IPS-NIHi11 (cell line): ENCODE results near the gene AMFR.

Experiments
- DNase-seq: peaks from one replicate; pipeline ENCODE4 v3.0.0; 2012; ENCODE audit warnings: mixed read lengths, low spot score

Gene AMFR

DNA sequence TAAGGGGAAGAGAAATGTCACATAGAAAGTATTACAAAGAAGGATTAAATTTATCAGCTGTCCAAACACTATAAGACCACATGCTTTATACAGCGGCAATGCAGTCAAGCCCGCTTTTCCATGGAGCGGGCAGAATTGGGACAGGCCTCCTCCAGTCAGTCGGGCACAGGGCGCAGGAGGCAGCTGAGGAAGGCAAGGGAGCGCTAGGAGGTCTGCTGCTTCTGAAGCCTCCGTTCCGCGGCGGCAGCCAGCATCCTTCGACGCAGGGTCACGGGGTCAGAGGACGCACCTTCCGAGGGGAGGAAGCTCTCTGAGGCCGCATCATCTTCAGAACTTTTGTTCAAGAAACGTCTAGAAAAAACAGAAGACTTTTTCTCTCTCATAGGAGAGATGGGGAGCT lies 62.6 kb downstream of the AMFR start:
- no peak for DNase-seq

- DNase-seq, result no peak
Measured at GRCh38 chr16:56362057-56362655, 63.2 kb downstream of the AMFR start.

GRCh38 chr16:56360117-56361008 lies 65.0 kb downstream of the AMFR start:
- DNase-seq, result no peak

DNA sequence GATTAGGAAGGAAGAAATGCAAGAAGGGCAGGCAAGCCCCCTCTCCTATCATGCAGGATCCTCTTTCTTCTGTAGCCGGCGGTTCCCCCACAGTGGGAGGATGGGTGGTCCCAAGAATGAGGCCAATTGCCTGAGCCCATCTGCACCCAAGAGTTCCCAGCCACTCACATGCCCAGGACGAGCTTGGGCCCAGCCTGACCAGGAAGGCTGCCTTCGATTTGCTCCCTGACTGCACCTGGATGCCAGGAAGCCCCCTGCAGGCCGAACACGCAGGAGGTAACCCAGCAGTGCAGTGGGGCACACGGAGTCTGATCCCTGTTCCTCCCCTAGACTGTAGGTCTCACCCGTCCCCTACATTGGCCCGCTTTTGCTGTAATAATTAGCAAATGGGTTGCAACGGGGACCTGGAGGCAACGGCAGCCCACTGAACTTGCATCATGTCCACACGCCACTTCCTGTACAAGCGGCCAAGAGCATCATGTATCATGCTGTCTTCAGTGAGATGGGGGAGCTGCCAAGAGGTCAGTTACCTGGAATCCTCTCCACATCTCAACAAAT lies 67.5 kb downstream of the AMFR start:
- peak; percentile 68 for DNase-seq

- no peak for DNase-seq
Measured at GRCh38 chr16:56357241-56357764, 68.0 kb downstream of the AMFR start.

- DNase-seq, result peak; percentile 98
Measured at GRCh38 chr16:56356276-56357240, 68.8 kb downstream of the AMFR start.

DNA sequence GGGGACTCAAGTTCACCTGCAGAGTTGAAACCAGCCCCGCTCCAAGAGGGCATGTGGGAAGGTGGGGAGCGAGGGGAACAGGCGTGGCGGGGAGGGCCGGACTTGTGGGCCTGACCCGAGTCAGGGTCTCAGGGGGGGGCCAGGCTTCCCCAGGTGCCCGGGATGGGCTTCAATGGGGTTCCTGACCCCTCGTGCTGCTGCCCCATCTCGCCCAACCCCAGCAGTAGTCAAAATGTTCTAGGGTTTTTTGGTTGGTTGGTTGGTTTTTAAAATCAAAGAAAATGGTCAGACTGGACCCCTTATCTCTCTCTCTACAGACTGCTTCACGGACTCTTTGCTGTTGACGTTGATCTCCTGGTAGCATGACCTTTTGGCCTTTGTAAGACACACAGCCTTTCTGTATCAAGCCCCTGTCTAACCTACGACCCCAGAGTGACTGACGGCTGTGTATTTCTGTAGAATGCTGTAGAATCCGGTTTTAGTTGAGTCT lies 69.5 kb downstream of the AMFR start:
- DNase-seq, result no peak

- no peak for DNase-seq
Measured at GRCh38 chr16:56355221-56355620, 70.1 kb downstream of the AMFR start.

DNA sequence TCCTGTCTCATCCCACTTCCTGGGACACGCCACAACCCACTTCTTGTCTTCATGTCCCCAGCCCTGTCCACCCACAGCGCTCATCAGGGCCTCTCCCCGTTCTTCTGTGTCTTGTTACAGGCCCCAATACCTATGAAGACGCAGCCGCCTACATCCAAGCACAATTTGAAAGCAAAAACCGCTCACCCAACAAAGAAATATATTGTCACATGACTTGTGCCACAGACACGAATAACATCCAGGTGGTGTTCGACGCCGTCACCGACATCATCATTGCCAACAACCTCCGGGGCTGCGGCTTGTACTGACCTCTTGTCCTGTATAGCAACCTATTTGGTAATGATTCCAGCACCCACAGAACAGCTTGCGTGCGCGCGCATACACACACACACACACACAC lies 70.6 kb downstream of the AMFR start:
- no peak for DNase-seq

DNA sequence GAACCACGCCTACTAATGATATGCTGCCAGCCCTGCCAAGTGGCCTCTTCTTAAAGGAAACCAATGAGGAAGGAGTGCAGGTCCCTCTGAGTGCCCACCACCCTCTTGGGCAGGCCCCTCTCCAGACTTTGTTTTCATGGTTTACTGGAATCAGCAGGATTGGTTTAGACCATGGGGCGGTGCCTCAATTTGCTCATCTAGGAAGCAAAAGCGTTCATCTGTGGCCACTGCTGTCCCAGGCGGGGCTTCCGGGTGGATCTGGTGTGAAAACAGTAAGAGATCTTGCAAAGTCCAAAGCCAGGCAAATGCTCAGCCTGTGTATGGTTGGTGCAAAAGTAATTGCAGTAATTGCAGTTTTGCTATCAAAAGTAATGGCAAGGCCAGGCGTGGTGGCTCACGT lies 71.3 kb downstream of the AMFR start:
- DNase-seq, result no peak

GRCh38 chr16:56353054-56353921 lies 72.1 kb downstream of the AMFR start:
- DNase-seq, result no peak

GRCh38 chr16:56352351-56353053 lies 72.8 kb downstream of the AMFR start:
- no peak for DNase-seq

DNA sequence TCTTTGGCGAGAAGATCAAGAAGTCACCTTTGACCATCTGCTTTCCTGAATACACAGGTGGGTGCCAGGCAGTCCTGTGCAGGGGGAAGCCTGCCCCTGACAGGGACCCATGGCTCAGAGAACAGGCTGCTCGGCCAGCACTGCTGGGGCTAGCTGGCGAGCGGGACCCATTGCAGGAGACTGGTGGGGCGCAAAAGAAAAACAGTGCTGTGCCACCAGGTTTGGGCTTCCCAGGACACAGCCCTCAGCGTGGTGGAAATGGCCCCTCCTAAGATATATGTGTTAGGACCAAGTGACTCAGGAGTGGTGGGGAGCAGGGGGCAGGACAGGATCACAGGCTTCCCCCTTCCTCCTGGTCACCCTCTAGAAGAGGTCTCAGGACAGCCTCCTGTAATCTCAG lies 73.9 kb downstream of the AMFR start:
- no peak for DNase-seq

- DNase-seq, result no peak
Measured at GRCh38 chr16:56350491-56351405, 74.6 kb downstream of the AMFR start.

GRCh38 chr16:56349711-56350161 lies 75.6 kb downstream of the AMFR start:
- DNase-seq, result no peak

DNA sequence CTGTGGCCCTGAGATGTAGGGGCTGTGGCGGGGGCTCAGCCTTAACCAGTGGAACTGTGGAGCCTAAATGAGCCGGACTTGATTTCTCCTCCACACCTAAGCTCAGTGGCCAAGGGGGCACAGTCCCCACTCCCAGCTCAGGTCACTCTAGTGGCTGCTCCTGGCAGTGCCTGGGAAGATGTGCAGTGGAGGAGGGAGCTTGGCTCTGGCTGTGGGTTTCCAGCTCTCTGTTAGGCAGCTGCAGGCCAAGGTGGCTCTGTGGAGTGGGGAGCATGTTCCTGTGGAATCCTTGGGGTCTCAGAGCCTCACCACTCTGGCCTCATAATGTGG lies 76.3 kb downstream of the AMFR start:
- no peak for DNase-seq

- no peak for DNase-seq
Measured at GRCh38 chr16:56348168-56349085, 76.9 kb downstream of the AMFR start.

DNA sequence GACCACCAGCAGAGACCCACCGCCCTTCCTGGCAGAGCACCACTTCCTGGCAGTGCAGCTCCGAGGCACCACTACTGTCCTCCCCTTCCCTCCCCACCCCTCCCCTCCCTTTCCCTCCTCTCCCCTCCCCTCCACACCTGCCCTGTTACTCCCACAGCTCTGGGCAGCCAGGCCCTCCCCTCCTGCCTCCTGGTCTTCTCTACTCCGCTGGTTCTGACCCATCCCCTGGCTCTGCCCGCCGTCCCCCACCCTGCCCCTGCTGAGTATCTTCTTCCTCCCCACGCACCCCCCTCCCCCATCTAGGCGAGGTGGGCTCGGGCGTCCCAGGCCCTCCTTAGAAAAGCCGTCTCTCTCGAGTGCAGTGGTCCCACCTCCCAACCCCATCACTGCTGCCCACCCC lies 77.7 kb downstream of the AMFR start:
- no peak for DNase-seq
